Mucosa of descending colon (tissue), 3 donors: Measurements from ENCODE around the gene NTRK1. TPM values are rescaled to one million over a fixed set of nuclear protein-coding genes. Genes with fewer than 3 reads are reported as not detected.

Experiments used
- ATAC-seq: fragments of 200-7000 bp; cut with Tn5 transposase; one replicate; pipeline ENCODE4 v1.9.1; 2020; ENCODE audit warnings: mild to moderate bottlenecking, moderate library complexity
- DNase-seq, 3 donors: peaks; one replicate each; pipeline ENCODE4 v3.0.0-alpha.2; 2020
- H3K36me3 ChIP-seq: fragments of 200-600 bp; one replicate; pipeline ENCODE4 v1.8.0; 2021; ENCODE audit warnings: low read depth, mild to moderate bottlenecking
- H3K4me1 ChIP-seq: fragments of 200-600 bp; one replicate; pipeline ENCODE4 v1.8.0; 2021; ENCODE audit warnings: low read depth, mild to moderate bottlenecking
- H3K4me3 ChIP-seq: fragments of 200-600 bp; one replicate; pipeline ENCODE4 v1.8.0; 2021; ENCODE audit warnings: mild to moderate bottlenecking
- H3K9me3 ChIP-seq: fragments of 200-600 bp; one replicate; pipeline ENCODE4 v1.8.0; 2021; ENCODE audit warnings: mild to moderate bottlenecking
- intact Hi-C, 2 donors: fragments of 100-400 bp; cut with DNase I in 1 of 2; cut with micrococcal nuclease in 1 of 2; formaldehyde crosslinking; loops; one replicate each; pipeline versions ENCODE4 v1.11.0 to v1.11.1; 2022; cut with DNase I, micrococcal nuclease
- total RNA-seq, 3 donors: library from RNA; stranded (reverse); fragmentation: NEBNext Ultra II Directional in 2 of 3; extraction: Animal tissue kit (Norgen Biotek cat#: 25700) in 2 of 3; gene quantifications; one replicate each; pipeline versions ENCODE4 v1.2.1 to v1.2.4, GENCODE V29; 2021 to 2023
- TF ChIP-seq, protein P1 (sequence below): fragments of 200-600 bp; IDR thresholded peaks from one replicate; pipeline ENCODE4 v1.8.0; 2022; ENCODE audit warnings: antibody characterized with exemption, mild to moderate bottlenecking
- donor health status: DM: no; HTN: no; CAD: no; lungs with moderate emphysema.
- donor health status: DM: no; HTN: no; CAD: no.
- donor health status: DM: no; HTN: yes; CAD: no.

The NTRK1 gene
- total RNA-seq, 3 donors from 2014 or later, result 0.67 to 1.3 (median 0.79) TPM

DNA sequence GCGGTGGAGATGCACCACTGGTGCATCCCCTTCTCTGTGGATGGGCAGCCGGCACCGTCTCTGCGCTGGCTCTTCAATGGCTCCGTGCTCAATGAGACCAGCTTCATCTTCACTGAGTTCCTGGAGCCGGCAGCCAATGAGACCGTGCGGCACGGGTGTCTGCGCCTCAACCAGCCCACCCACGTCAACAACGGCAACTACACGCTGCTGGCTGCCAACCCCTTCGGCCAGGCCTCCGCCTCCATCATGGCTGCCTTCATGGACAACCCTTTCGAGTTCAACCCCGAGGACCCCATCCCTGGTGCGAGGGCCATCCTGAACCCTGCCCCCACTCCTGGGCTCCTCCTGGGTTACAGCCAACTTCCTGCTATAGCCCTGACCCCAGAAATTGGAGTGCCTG, 13.0 kb downstream of the NTRK1 start:
- no peaks in the 10 kb centered on the region for H3K4me1 ChIP-seq
- H3K9me3 ChIP-seq, result no peaks in the 10 kb centered on the region
- H3K4me3 ChIP-seq, result no peak overlapping the region
- TF ChIP-seq, protein P1, sequence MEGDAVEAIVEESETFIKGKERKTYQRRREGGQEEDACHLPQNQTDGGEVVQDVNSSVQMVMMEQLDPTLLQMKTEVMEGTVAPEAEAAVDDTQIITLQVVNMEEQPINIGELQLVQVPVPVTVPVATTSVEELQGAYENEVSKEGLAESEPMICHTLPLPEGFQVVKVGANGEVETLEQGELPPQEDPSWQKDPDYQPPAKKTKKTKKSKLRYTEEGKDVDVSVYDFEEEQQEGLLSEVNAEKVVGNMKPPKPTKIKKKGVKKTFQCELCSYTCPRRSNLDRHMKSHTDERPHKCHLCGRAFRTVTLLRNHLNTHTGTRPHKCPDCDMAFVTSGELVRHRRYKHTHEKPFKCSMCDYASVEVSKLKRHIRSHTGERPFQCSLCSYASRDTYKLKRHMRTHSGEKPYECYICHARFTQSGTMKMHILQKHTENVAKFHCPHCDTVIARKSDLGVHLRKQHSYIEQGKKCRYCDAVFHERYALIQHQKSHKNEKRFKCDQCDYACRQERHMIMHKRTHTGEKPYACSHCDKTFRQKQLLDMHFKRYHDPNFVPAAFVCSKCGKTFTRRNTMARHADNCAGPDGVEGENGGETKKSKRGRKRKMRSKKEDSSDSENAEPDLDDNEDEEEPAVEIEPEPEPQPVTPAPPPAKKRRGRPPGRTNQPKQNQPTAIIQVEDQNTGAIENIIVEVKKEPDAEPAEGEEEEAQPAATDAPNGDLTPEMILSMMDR, result no peak
- ATAC-seq, result no peak
- no peak for DNase-seq
- intact Hi-C loops, result no loop called here
- no peaks in the 10 kb centered on the region for H3K36me3 ChIP-seq

DNA sequence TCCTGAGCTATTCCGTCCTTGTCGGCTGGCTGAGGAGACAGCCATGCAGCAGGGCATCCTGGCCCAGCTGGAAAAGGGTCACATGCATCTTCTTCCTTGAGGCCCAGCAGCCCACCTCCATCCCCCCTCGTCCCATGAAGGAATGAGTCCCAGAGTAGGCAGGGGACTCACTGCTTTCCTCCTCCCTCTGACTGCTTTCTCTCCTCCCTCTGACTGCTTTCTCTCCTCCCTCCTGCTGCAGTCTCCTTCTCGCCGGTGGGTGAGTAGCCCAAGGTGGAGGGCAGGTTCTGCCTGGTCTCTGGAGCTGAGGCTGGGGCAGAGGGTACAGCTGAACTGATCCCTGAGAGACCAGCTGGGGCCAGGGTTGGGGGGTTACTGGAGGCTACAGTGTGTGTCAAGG, 13.5 kb downstream of the NTRK1 start:
- no peaks in the 10 kb centered on the region for H3K36me3 ChIP-seq
- intact Hi-C loops, result no loop called here
- H3K4me3 ChIP-seq, result no peak overlapping the region
- ATAC-seq (no peak), DNase-seq (no peak)
- H3K4me1 ChIP-seq, result no peaks in the 10 kb centered on the region
- TF ChIP-seq, protein P1, result no peak
- H3K9me3 ChIP-seq, result no peaks in the 10 kb centered on the region

DNA sequence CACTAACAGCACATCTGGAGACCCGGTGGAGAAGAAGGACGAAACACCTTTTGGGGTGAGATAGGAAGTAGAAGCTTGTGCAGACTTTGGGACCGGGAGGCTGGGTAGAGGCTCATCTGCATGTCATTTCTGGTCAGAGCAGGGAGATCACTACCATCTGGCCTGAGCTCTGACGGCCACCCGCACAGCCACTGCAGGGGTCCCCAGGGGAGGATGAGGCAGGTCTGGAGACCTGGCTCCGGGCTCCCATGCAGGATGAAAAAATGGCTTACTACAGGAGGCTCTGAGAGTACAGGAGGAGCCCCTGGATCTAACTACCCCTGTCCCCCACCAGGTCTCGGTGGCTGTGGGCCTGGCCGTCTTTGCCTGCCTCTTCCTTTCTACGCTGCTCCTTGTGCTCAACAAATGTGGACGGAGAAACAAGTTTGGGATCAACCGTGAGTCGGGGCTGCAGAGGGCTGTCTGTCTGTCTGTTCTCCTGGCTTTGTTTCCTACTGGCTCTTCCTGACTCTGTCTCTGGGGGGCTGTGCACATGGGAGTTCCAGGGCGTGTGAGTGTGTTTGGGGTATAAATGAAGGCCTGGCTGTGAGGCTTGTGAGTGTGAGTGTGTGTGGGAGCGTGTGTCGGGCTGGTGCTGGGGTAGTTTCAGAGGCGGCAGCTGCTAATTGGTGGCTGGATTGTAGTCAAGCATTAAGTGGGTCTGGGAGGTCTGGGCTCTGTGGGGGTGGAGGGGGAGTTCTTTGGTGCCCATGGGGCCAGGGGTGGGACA, 14.1 kb downstream of the NTRK1 start:
- Histone ChIP-seq H3K9me3 (no peaks in the 10 kb centered on the region), H3K36me3 (no peaks in the 10 kb centered on the region), H3K4me3 (no peak overlapping the region), H3K4me1 (no peaks in the 10 kb centered on the region)
- DNase-seq (no peak), ATAC-seq (no peak)
- intact Hi-C loops, result no loop called here
- TF ChIP-seq, protein P1, result no peak

DNA sequence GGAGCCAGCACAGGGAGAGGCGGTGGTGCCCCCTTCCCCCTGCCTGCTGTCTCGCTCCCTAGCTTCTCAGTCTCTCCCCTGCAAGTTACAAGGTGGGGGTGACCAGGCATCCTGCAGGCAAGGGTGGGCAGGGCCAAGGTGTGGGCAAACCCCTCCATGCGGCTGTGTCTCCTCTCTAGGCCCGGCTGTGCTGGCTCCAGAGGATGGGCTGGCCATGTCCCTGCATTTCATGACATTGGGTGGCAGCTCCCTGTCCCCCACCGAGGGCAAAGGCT, 14.6 kb downstream of the NTRK1 start:
- TF ChIP-seq, protein P1, result no peak
- intact Hi-C loops, result no loop called here
- Histone ChIP-seq H3K9me3 (no peaks in the 10 kb centered on the region), H3K4me1 (no peaks in the 10 kb centered on the region), H3K36me3 (no peaks in the 10 kb centered on the region), H3K4me3 (no peak overlapping the region)
- no peak for ATAC-seq
- DNase-seq, result no peak

DNA sequence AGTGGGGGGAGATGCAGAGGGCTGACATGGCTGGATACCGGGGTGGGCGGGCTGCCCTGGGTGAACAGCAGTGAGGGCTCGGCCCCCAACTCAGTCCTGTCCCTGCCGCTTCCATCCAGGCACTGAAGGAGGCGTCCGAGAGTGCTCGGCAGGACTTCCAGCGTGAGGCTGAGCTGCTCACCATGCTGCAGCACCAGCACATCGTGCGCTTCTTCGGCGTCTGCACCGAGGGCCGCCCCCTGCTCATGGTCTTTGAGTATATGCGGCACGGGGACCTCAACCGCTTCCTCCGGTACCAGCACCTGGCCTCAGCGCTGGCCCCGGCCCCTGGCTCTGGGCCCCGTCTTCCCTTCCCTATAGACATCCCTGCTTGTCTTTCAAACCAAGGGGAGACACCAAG, 15.6 kb downstream of the NTRK1 start:
- DNase-seq (no peak), ATAC-seq (no peak)
- TF ChIP-seq, protein P1, result no peak
- intact Hi-C loops, result no loop called here
- no peaks in the 10 kb centered on the region for H3K4me1 ChIP-seq
- H3K36me3 ChIP-seq, result no peaks in the 10 kb centered on the region
- H3K9me3 ChIP-seq, result no peaks in the 10 kb centered on the region
- H3K4me3 ChIP-seq, result no peak overlapping the region
